ENCODE results near the gene NPTX1. TPM values are rescaled to one million over a fixed set of nuclear protein-coding genes. Genes with fewer than 3 reads are reported as not detected.

Gene NPTX1
- total RNA-seq, 6 donors from 2014 or later: 0.39 to 11.5 (median 2.5) TPM

DNA sequence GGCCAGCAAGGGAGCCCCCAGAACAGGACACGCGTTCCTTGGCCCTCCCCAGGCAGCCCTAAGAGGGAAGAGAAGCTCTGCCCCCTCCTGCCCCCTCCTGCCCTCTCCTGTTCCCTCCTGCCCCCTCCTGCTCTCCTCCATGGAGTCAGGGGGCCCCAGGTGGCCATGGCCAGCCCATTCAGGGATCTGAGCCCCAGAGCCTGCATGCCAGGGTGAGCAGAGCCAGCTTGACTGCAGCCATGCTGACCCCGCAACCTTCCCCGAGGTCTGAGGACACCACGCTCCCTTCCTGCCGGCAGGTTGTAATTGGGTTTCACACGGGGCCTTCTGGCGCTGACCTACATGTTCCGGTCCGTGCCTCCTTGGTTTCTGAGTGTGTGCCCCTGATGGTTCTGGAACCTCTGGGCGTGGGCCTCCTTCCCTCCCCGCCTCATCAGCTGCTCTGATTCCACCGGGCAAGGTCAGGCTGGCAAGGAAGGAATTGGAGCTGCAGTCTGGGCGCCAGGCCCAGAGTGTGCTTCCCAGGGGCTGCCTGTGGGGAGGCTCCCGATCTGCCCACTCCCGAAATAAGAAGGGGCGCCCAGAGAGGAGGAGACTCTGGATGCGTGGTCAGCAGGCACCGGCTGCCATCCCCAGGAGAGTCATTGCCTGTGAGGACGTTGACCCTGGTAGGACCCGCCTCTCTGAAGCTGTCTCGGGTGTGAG lies 23.7 kb upstream of the NPTX1 start:
- no peaks in the 10 kb centered on the region for H3K27me3 ChIP-seq
- peaks cover 0 to 7% (median 2%) of the 10 kb centered on the region in 4 donors for H3K4me1 ChIP-seq
- no peak for DNase-seq
- H3K4me3 ChIP-seq: no peak overlapping the region
- no peaks in the 10 kb centered on the region for H3K36me3 ChIP-seq
- no peak for ATAC-seq (ENCODE audit: low FRiP score in 2 of 2)
- WGBS, 2 donors: 63 to 84% methylated on average over 13 to 22 of the region's 22 CpGs
- TF ChIP-seq EP300 (IDR thresholded peaks at IDR 0.05) (no peak), POLR2A (IDR thresholded peaks at IDR 0.05) (no peak), POLR2AphosphoS5 (IDR thresholded peaks at IDR 0.05) (no peak)
- TF ChIP-seq, protein P1, sequence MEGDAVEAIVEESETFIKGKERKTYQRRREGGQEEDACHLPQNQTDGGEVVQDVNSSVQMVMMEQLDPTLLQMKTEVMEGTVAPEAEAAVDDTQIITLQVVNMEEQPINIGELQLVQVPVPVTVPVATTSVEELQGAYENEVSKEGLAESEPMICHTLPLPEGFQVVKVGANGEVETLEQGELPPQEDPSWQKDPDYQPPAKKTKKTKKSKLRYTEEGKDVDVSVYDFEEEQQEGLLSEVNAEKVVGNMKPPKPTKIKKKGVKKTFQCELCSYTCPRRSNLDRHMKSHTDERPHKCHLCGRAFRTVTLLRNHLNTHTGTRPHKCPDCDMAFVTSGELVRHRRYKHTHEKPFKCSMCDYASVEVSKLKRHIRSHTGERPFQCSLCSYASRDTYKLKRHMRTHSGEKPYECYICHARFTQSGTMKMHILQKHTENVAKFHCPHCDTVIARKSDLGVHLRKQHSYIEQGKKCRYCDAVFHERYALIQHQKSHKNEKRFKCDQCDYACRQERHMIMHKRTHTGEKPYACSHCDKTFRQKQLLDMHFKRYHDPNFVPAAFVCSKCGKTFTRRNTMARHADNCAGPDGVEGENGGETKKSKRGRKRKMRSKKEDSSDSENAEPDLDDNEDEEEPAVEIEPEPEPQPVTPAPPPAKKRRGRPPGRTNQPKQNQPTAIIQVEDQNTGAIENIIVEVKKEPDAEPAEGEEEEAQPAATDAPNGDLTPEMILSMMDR (IDR thresholded peaks at IDR 0.05): no peak
- no peak overlapping the region for H3K27ac ChIP-seq
- H3K9me3 ChIP-seq: no peaks in the 10 kb centered on the region

GRCh38 chr17:80499560-80499959 lies 23.2 kb upstream of the NPTX1 start:
- Histone ChIP-seq H3K4me1 (peaks cover 0 to 7% (median 2%) of the 10 kb centered on the region in 4 donors), H3K27ac (no peak overlapping the region), H3K4me3 (no peak overlapping the region), H3K9me3 (no peaks in the 10 kb centered on the region), H3K36me3 (no peaks in the 10 kb centered on the region), H3K27me3 (no peaks in the 10 kb centered on the region)
- DNase-seq: no peak
- TF ChIP-seq, protein P1 (IDR thresholded peaks at IDR 0.05): no peak
- TF ChIP-seq POLR2A (IDR thresholded peaks at IDR 0.05) (no peak), EP300 (IDR thresholded peaks at IDR 0.05) (no peak), POLR2AphosphoS5 (IDR thresholded peaks at IDR 0.05) (no peak)
- 67 to 74% methylated on average over 9 of the region's 9 CpGs for WGBS, 2 donors
- ATAC-seq (ENCODE audit: low FRiP score in 2 of 2): no peak

DNA sequence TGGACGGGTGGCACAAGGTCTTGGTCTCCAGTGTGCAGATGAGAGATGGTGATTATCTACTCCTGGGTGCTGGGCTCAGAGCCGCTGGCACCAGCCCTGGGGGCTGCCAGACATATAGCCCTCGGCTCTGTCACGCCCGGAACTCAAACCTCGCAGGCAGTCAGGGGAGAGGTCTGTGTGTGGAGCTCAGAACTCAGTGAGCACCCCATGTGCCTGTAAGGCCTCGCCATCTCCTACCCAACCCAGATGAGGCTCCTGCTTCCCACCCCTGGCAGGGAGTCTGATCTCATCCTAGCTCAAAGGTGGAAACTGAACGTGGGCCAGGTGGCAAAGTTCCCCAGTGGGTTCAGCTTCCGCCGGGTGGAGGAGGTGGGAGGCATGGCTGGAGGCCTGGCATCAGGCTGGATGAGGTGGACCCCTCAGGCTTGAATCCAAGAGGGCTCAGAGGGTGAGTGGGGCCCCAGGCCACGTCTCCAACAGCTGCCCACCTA lies 22.6 kb upstream of the NPTX1 start:
- H3K9me3 ChIP-seq: no peaks in the 10 kb centered on the region
- no peak overlapping the region for H3K4me3 ChIP-seq
- TF ChIP-seq, protein P1 (IDR thresholded peaks at IDR 0.05): no peak
- TF ChIP-seq POLR2AphosphoS5 (IDR thresholded peaks at IDR 0.05): no peak
- no peak for TF ChIP-seq POLR2A (IDR thresholded peaks at IDR 0.05)
- TF ChIP-seq EP300 (IDR thresholded peaks at IDR 0.05): no peak
- H3K27ac ChIP-seq: no peak overlapping the region
- no peak for DNase-seq
- peaks cover 0 to 7% (median 2%) of the 10 kb centered on the region in 4 donors for H3K4me1 ChIP-seq
- H3K36me3 ChIP-seq: no peaks in the 10 kb centered on the region
- no peaks in the 10 kb centered on the region for H3K27me3 ChIP-seq
- 43 to 90% methylated on average over 1 to 11 of the region's 11 CpGs for WGBS, 2 donors
- no peak for ATAC-seq (ENCODE audit: low FRiP score in 2 of 2)

- Histone ChIP-seq H3K9me3 (no peaks in the 10 kb centered on the region), H3K27ac (no peak overlapping the region), H3K27me3 (no peaks in the 10 kb centered on the region), H3K36me3 (no peaks in the 10 kb centered on the region), H3K4me3 (no peak overlapping the region), H3K4me1 (peaks cover 0 to 7% (median 3%) of the 10 kb centered on the region in 4 donors)
- TF ChIP-seq POLR2AphosphoS5 (IDR thresholded peaks at IDR 0.05): no peak
- TF ChIP-seq EP300 (IDR thresholded peaks at IDR 0.05): no peak
- TF ChIP-seq, protein P1 (IDR thresholded peaks at IDR 0.05): no peak
- TF ChIP-seq POLR2A (IDR thresholded peaks at IDR 0.05): no peak
- 43 to 62% methylated on average over 11 to 30 of the region's 30 CpGs for WGBS, 2 donors
- DNase-seq (peak in 1 of 2 donors; percentile 82), ATAC-seq (ENCODE audit: low FRiP score in 2 of 2) (peak in 1 of 2 donors; percentile 66)
These were observed 22.0 kb upstream of the NPTX1 start for GRCh38 chr17:80498242-80498919.
